HEK293T (cell line): ENCODE data around the gene FARP1.

Experiments
- CTCF ChIA-PET: fragments of 350-600 bp; formaldehyde crosslinking; extraction: SDS; loops from one replicate; lab custom pipeline; 2021; ENCODE audit warnings: antibody characterized with exemption, inconsistent platforms; lab: Yijun Ruan, JAX
- POLR2A ChIA-PET: fragments of 350-600 bp; formaldehyde crosslinking; extraction: SDS; loops from one replicate; lab custom pipeline; 2020; ENCODE audit warnings: antibody characterized with exemption, inconsistent platforms; lab: Yijun Ruan, JAX
- DNase-seq: peaks from one replicate; pipeline ENCODE4 v3.0.0; 2012; ENCODE audit warnings: mixed read lengths; ENCODE audit errors: extremely low spot score
- ARNT ChIP-seq: fragments of 450-650 bp; IDR thresholded peaks from 2 replicates; pipeline ENCODE4 v1.6.1; 2017; ENCODE audit warnings: mild to moderate bottlenecking
- BHLHE40 ChIP-seq: fragments of 450-650 bp; IDR thresholded peaks from 2 replicates; pipeline ENCODE4 v1.6.1; 2016; ENCODE audit warnings: mild to moderate bottlenecking, moderate library complexity, borderline replicate concordance
- CTBP1 ChIP-seq: fragments of 450-650 bp; IDR thresholded peaks from 2 replicates; pipeline ENCODE4 v1.6.1; 2016; ENCODE audit warnings: borderline replicate concordance
- ELF4 ChIP-seq: fragments of 450-650 bp; IDR thresholded peaks from 2 replicates; pipeline ENCODE4 v1.6.1; 2017; ENCODE audit warnings: antibody characterized with exemption
- FOXA1 ChIP-seq: fragments of 450-650 bp; IDR thresholded peaks from 2 replicates; pipeline ENCODE4 v1.6.1; 2016; ENCODE audit warnings: mild to moderate bottlenecking
- FOXK2 ChIP-seq: fragments of 450-650 bp; IDR thresholded peaks from 2 replicates; pipeline ENCODE4 v1.6.1; 2016; ENCODE audit warnings: mild to moderate bottlenecking
- FOXM1 ChIP-seq: fragments of 450-650 bp; IDR thresholded peaks from 2 replicates; pipeline ENCODE4 v1.6.1; 2017; ENCODE audit warnings: mild to moderate bottlenecking, borderline replicate concordance
- HDGF ChIP-seq: fragments of 450-650 bp; IDR thresholded peaks from 2 replicates; pipeline ENCODE4 v1.6.1; 2017; ENCODE audit warnings: antibody characterized with exemption, borderline replicate concordance
- L3MBTL2 ChIP-seq: fragments of 450-650 bp; conservative IDR thresholded peaks from 2 replicates; pipeline ENCODE4 v1.6.1; 2016; ENCODE audit warnings: mild to moderate bottlenecking
- LEF1 ChIP-seq: fragments of 450-650 bp; IDR thresholded peaks from 2 replicates; pipeline ENCODE4 v1.6.1; 2017; ENCODE audit warnings: mild to moderate bottlenecking, borderline replicate concordance
- NFRKB ChIP-seq: fragments of 450-650 bp; IDR thresholded peaks from 2 replicates; pipeline ENCODE4 v1.6.1; 2016; ENCODE audit warnings: mild to moderate bottlenecking, moderate library complexity
- SP1 ChIP-seq: fragments of 450-650 bp; IDR thresholded peaks from 2 replicates; pipeline ENCODE4 v1.6.1; 2017
- SUZ12 ChIP-seq: fragments of 450-650 bp; IDR thresholded peaks from 2 replicates; pipeline ENCODE4 v1.6.1; 2016; ENCODE audit warnings: mild to moderate bottlenecking
- TARDBP ChIP-seq: fragments of 450-650 bp; IDR thresholded peaks from 2 replicates; pipeline ENCODE4 v1.6.1; 2016
- ZNF384 ChIP-seq: fragments of 450-650 bp; IDR thresholded peaks from 2 replicates; pipeline ENCODE4 v1.6.1; 2016
- TF ChIP-seq, protein P1 (sequence below): fragments of 450-650 bp; IDR thresholded peaks from 2 replicates; pipeline ENCODE4 v1.6.1; 2016

The FARP1 gene

GRCh38 chr13:98313023-98313921 is 170.4 kb downstream of the FARP1 start:
- ChIA-PET CTCF (no interaction called here), POLR2A (no interaction called here)
- TF ChIP-seq BHLHE40 (no peak), SUZ12 (no peak), CTBP1 (no peak), FOXM1 (no peak), FOXK2 (no peak), L3MBTL2 (no peak), ARNT (no peak), LEF1 (no peak), ELF4 (no peak), HDGF (no peak), ZNF384 (no peak), TARDBP (no peak)
- TF ChIP-seq, protein P1, sequence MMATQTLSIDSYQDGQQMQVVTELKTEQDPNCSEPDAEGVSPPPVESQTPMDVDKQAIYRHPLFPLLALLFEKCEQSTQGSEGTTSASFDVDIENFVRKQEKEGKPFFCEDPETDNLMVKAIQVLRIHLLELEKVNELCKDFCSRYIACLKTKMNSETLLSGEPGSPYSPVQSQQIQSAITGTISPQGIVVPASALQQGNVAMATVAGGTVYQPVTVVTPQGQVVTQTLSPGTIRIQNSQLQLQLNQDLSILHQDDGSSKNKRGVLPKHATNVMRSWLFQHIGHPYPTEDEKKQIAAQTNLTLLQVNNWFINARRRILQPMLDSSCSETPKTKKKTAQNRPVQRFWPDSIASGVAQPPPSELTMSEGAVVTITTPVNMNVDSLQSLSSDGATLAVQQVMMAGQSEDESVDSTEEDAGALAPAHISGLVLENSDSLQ = no peak
- DNase-seq = no peak

GRCh38 chr13:98313922-98314292 is 171.0 kb downstream of the FARP1 start:
- DNase-seq = no peak
- CTCF ChIA-PET = no interaction called here
- TF ChIP-seq BHLHE40 (no peak), ZNF384 (no peak), NFRKB (no peak), ELF4 (no peak), ARNT (no peak), FOXM1 (no peak), HDGF (no peak), CTBP1 (no peak), FOXA1 (no peak), TARDBP (no peak), SUZ12 (no peak), FOXK2 (no peak)
- TF ChIP-seq, protein P1 = no peak
- POLR2A ChIA-PET = no interaction called here

DNA sequence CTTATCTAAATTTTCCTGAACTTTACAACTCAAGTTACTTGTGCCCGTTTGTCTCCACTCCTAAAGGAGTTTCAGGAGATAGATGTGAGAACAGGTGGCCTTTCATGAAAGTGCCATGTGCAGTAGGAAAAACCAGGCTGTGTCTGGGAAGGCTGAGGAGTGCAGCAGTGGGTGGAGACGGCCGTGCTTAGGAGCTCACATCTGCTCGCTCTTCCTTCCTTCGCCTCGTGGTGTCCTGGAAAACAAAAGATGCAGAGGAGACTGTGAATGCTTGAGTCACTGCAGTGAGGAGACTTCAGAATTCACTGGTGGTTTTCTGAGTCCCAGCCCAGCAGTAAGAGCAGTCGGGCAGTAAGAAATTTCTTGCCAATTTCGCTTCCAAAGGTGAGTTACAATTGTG is 172.6 kb downstream of the FARP1 start:
- CTCF ChIA-PET = no interaction called here
- POLR2A ChIA-PET = no interaction called here
- no peak for DNase-seq
- no peak for TF ChIP-seq L3MBTL2
- no peak for TF ChIP-seq BHLHE40
- no peak for TF ChIP-seq FOXK2
- no peak for TF ChIP-seq LEF1

- CTCF ChIA-PET = interaction anchor here (0.6 kb wide), 1 partner anchor 139 kb away, joined by 3 read pairs; no protein-coding TSS in a partner anchor
- TF ChIP-seq SP1 = no peak
- TF ChIP-seq SUZ12 = no peak
- TF ChIP-seq NFRKB = no peak
- POLR2A ChIA-PET = no interaction called here
- no peak for DNase-seq
These were observed 173.0 kb downstream of the FARP1 start for GRCh38 chr13:98315902-98316301.

DNA sequence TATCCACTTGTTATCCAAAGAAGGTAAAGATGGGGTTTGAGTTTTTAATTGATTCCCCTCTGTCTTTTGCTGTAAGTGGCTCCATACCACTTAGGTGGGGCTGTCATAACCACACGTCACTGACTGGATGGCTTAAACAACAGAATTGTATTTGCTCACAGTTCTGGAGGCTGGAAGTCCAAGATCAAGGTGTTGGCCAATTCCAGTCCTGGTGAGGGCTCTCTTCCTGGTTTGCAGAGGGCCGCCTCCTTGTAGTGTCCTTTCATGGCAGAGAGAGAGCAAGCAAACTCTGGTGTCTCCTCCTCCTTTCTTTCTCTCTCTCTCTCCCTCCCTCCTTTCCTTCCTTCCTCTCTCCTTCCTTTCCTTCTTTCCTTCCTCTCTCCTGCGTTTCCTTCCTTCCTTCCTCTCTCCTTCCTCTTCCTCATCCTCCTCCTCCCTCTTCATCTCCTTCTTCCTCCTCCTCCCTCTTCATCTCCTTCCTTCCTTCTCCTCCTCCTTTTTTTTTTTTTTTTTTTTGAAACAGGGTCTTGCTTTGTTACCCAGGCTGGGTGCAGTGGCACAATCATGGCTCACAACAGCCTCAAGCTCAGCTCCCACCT is 174.8 kb downstream of the FARP1 start:
- ChIA-PET POLR2A (no interaction called here), CTCF (no interaction called here)
- DNase-seq = no peak

DNA sequence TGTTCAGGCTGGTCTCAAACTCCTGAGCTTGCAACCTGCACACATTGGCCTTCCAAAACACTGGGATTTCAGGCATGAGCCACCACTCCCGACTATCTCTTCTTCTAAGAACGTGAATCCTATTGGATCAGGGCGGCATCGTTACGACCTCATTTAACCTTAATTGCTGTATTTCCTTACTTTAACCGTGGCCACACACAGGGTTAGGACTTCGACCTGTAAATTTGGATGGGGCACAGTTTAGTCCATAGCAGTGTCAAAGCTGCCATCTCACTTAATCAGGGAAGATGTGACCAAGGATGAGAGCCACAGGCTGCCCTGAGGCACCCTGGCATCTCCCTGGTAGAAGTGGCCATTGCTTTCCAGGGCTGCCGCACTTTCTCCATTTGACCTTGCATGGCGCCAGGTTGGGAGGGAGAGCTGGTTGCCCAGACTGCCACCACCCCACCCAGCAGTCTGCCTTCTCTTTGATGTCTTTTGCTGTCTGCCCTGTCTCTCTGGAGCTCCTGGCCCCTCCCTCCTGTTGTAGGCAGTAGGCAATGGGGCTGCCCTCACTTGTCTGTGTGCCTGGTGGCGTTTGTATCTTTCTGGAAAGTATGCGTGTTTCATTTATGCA is 175.5 kb downstream of the FARP1 start:
- ChIA-PET POLR2A (no interaction called here), CTCF (interaction anchor here (0.6 to 0.7 kb wide), 2 partner anchors 10 to 822 kb away, joined by 3 to 4 read pairs; no protein-coding TSS in a partner anchor)
- no peak for DNase-seq
- TF ChIP-seq ELF4 (no peak), SUZ12 (no peak), LEF1 (no peak), NFRKB (no peak), HDGF (no peak), CTBP1 (no peak), ARNT (no peak), ZNF384 (no peak), SP1 (no peak), BHLHE40 (no peak), TARDBP (no peak), FOXK2 (no peak), L3MBTL2 (no peak), FOXA1 (no peak), FOXM1 (no peak)
- TF ChIP-seq, protein P1 = no peak

More for the DNA sequence above, 174.8 kb downstream of the FARP1 start:
- TF ChIP-seq FOXA1 (no peak), FOXK2 (no peak), ZNF384 (no peak), ARNT (no peak), NFRKB (no peak), FOXM1 (no peak), SUZ12 (no peak), HDGF (no peak), BHLHE40 (no peak), CTBP1 (no peak), L3MBTL2 (no peak), LEF1 (no peak)
